ENCODE data around the gene FBXW10B. TPM values are rescaled to one million over a fixed set of nuclear protein-coding genes. Genes with fewer than 3 reads are reported as not detected.
"Not testable (repeated sequence)": the region's sequence is repeated elsewhere in the genome, so short reads cannot be mapped to it uniquely, and the experiment has no call there.

Gene FBXW10B
- total RNA-seq, 1 donor from 2014 or later = 1.2 TPM

- DNase-seq (ENCODE audit: low read depth) = no peak
- H3K4me3 ChIP-seq (ENCODE audit: low read depth, low read length) = peak overlapping the region; percentile 73
- no peak for TF ChIP-seq CTCF (conservative IDR thresholded peaks at IDR 0.05; ENCODE audit: low read depth, low read length)
Measured at GRCh38 chr17:15649861-15650421, 30.4 kb upstream of the FBXW10B start.

- H3K4me3 ChIP-seq (ENCODE audit: low read depth, low read length) = no peak overlapping the region
- no peak for TF ChIP-seq CTCF (conservative IDR thresholded peaks at IDR 0.05; ENCODE audit: low read depth, low read length)
- no peak for DNase-seq (ENCODE audit: low read depth)
Measured at GRCh38 chr17:15648386-15648785, 28.9 kb upstream of the FBXW10B start.

GRCh38 chr17:15645942-15646312 is 26.4 kb upstream of the FBXW10B start:
- H3K4me3 ChIP-seq (ENCODE audit: low read depth, low read length); DNase-seq (ENCODE audit: low read depth): not testable (repeated sequence)

- not testable (repeated sequence) for DNase-seq (ENCODE audit: low read depth); H3K4me3 ChIP-seq (ENCODE audit: low read depth, low read length)
Measured at GRCh38 chr17:15645099-15645941, 25.8 kb upstream of the FBXW10B start.

GRCh38 chr17:15642505-15643251 is 23.2 kb upstream of the FBXW10B start:
- DNase-seq (ENCODE audit: low read depth); H3K4me3 ChIP-seq (ENCODE audit: low read depth, low read length): not testable (repeated sequence)

- not testable (repeated sequence) for H3K4me3 ChIP-seq (ENCODE audit: low read depth, low read length); DNase-seq (ENCODE audit: low read depth)
Measured at GRCh38 chr17:15642014-15642413, 22.5 kb upstream of the FBXW10B start.

- not testable (repeated sequence) for H3K4me3 ChIP-seq (ENCODE audit: low read depth, low read length); DNase-seq (ENCODE audit: low read depth)
Measured at GRCh38 chr17:15630930-15631453, 11.5 kb upstream of the FBXW10B start.

GRCh38 chr17:15629991-15630390 is 10.5 kb upstream of the FBXW10B start:
- not testable (repeated sequence) for H3K4me3 ChIP-seq (ENCODE audit: low read depth, low read length); DNase-seq (ENCODE audit: low read depth)

- not testable (repeated sequence) for H3K4me3 ChIP-seq (ENCODE audit: low read depth, low read length); DNase-seq (ENCODE audit: low read depth)
Measured at GRCh38 chr17:15623661-15624209, 4.2 kb upstream of the FBXW10B start.

- DNase-seq (ENCODE audit: low read depth); H3K4me3 ChIP-seq (ENCODE audit: low read depth, low read length): not testable (repeated sequence)
Measured at GRCh38 chr17:15623255-15623654, 3.8 kb upstream of the FBXW10B start.

- H3K4me3 ChIP-seq (ENCODE audit: low read depth, low read length); DNase-seq (ENCODE audit: low read depth): not testable (repeated sequence)
Measured at GRCh38 chr17:15622124-15622523, 2.6 kb upstream of the FBXW10B start.

- not testable (repeated sequence) for H3K4me3 ChIP-seq (ENCODE audit: low read depth, low read length); DNase-seq (ENCODE audit: low read depth)
Measured at GRCh38 chr17:15616828-15617227, 2.7 kb downstream of the FBXW10B start.

- not testable (repeated sequence) for H3K4me3 ChIP-seq (ENCODE audit: low read depth, low read length); DNase-seq (ENCODE audit: low read depth)
Measured at GRCh38 chr17:15615850-15616249, 3.7 kb downstream of the FBXW10B start.

- DNase-seq (ENCODE audit: low read depth); H3K4me3 ChIP-seq (ENCODE audit: low read depth, low read length): not testable (repeated sequence)
Measured at GRCh38 chr17:15613111-15613510, 6.4 kb downstream of the FBXW10B start.

GRCh38 chr17:15592960-15593359 is 26.5 kb downstream of the FBXW10B start:
- DNase-seq (ENCODE audit: low read depth); H3K4me3 ChIP-seq (ENCODE audit: low read depth, low read length): not testable (repeated sequence)

GRCh38 chr17:15591986-15592385 is 27.5 kb downstream of the FBXW10B start:
- H3K4me3 ChIP-seq (ENCODE audit: low read depth, low read length); DNase-seq (ENCODE audit: low read depth): not testable (repeated sequence)

Measured in epithelial cell of proximal tubule (primary cell).